Astrocyte (in vitro differentiated cells and primary cell): ENCODE measurements around the gene UCP2. TPM values are rescaled to one million over a fixed set of nuclear protein-coding genes. Genes with fewer than 3 reads are reported as not detected.

Experiments
- DNase-seq: peaks from one replicate; pipeline ENCODE4 v3.0.0-alpha.2; 2010; ENCODE audit warnings: low read depth
- FAIRE-seq: peaks from 2 replicates; lab custom pipeline; 2011; peaks lifted over from hg19 to GRCh38; lab: Jason Lieb, UNC
- H2AFZ ChIP-seq: 2 replicates; pipeline ENCODE4 v1.6.0; 2012; ENCODE audit warnings: low read depth, low read length, inconsistent platforms
- H3K27ac ChIP-seq: 2 replicates; pipeline ENCODE4 v1.5.1; 2011; ENCODE audit warnings: low read depth, low read length, inconsistent platforms
- H3K27me3 ChIP-seq: 2 replicates; pipeline ENCODE4 v1.6.0; 2011; ENCODE audit warnings: low read length, inconsistent platforms; ENCODE audit not compliant: insufficient read depth
- H3K36me3 ChIP-seq: 2 replicates; pipeline ENCODE4 v1.5.1; 2011; ENCODE audit warnings: low read length, inconsistent platforms; ENCODE audit not compliant: insufficient read depth
- H3K4me1 ChIP-seq: 2 replicates; pipeline ENCODE4 v1.5.1; 2011; ENCODE audit warnings: low read length, inconsistent platforms; ENCODE audit not compliant: insufficient read depth
- H3K4me2 ChIP-seq: 2 replicates; pipeline ENCODE4 v1.6.0; 2012; ENCODE audit warnings: low read length, inconsistent platforms
- H3K4me3 ChIP-seq: 2 replicates; pipeline ENCODE4 v1.5.1; 2011; ENCODE audit warnings: low read depth, mild to moderate bottlenecking, low read length, inconsistent platforms; ENCODE audit not compliant: insufficient read depth
- H3K79me2 ChIP-seq: 2 replicates; pipeline ENCODE4 v1.6.0; 2012; ENCODE audit warnings: mild to moderate bottlenecking, low read length, inconsistent platforms; ENCODE audit not compliant: insufficient read depth
- H3K9ac ChIP-seq: 2 replicates; pipeline ENCODE4 v1.6.0; 2012; ENCODE audit warnings: mild to moderate bottlenecking, low read length, inconsistent platforms
- H3K9me3 ChIP-seq: 2 replicates; pipeline ENCODE4 v1.5.1; 2012; ENCODE audit warnings: low read depth, mild to moderate bottlenecking, low read length, inconsistent platforms; ENCODE audit not compliant: insufficient read depth
- H4K20me1 ChIP-seq: 2 replicates; pipeline ENCODE4 v1.6.0; 2012; ENCODE audit warnings: low read length, inconsistent platforms; ENCODE audit not compliant: insufficient read depth
- H3K27ac Mint-ChIP-seq: one replicate; pipeline ENCODE4 v1.8.0; 2021; ENCODE audit warnings: mild to moderate bottlenecking, mixed read lengths; ENCODE audit not compliant: unreplicated experiment
- H3K27me3 Mint-ChIP-seq: one replicate; pipeline ENCODE4 v1.8.0; 2021; ENCODE audit warnings: low read depth, mixed read lengths; ENCODE audit not compliant: unreplicated experiment
- H3K36me3 Mint-ChIP-seq: one replicate; pipeline ENCODE4 v1.8.0; 2021; ENCODE audit warnings: low read depth, mixed read lengths; ENCODE audit not compliant: unreplicated experiment
- H3K4me1 Mint-ChIP-seq: one replicate; pipeline ENCODE4 v1.8.0; 2021; ENCODE audit warnings: low read depth, mixed read lengths; ENCODE audit not compliant: unreplicated experiment
- H3K4me3 Mint-ChIP-seq: one replicate; pipeline ENCODE4 v1.8.0; 2021; ENCODE audit warnings: mild to moderate bottlenecking, moderate library complexity, mixed read lengths; ENCODE audit not compliant: unreplicated experiment
- H3K9me3 Mint-ChIP-seq: one replicate; pipeline ENCODE4 v1.8.0; 2021; ENCODE audit warnings: mild to moderate bottlenecking, mixed read lengths; ENCODE audit not compliant: unreplicated experiment
- CTCF ChIP-seq: IDR thresholded peaks from 2 replicates; pipeline ENCODE4 v1.5.1; 2011; ENCODE audit warnings: low read depth, mild to moderate bottlenecking, inconsistent platforms, low read length, moderate library complexity; ENCODE audit not compliant: insufficient read depth
- EZH2 ChIP-seq: IDR thresholded peaks from 2 replicates; pipeline ENCODE4 v1.6.1; 2012; ENCODE audit warnings: mild to moderate bottlenecking, low read length, inconsistent platforms; ENCODE audit not compliant: insufficient read depth
- total RNA-seq: library from RNA; stranded (reverse); gene quantifications from 2 replicates; pipeline ENCODE4 v1.2.1, GENCODE V29; 2021

UCP2 gene
- total RNA-seq, 1 donor from 2014 or later: 83.0 TPM

- FAIRE-seq (no peak), DNase-seq (no peak)
- Mint-ChIP-seq H3K27me3 (no peaks in the 10 kb centered on the region), H3K36me3 (peaks cover 43% of the 10 kb centered on the region), H3K9me3 (no peaks in the 10 kb centered on the region), H3K4me3 (no peak overlapping the region), H3K4me1 (peaks cover 14% of the 10 kb centered on the region), H3K27ac (no peak overlapping the region)
- Histone ChIP-seq H3K4me2 (no peak overlapping the region), H3K27me3 (no peaks in the 10 kb centered on the region), H3K4me1 (peaks cover 9% of the 10 kb centered on the region), H3K9ac (no peak overlapping the region), H3K79me2 (no peaks in the 10 kb centered on the region), H3K27ac (no peak overlapping the region), H4K20me1 (no peaks in the 10 kb centered on the region), H3K36me3 (no peaks in the 10 kb centered on the region), H2AFZ (no peak overlapping the region), H3K4me3 (no peak overlapping the region), H3K9me3 (no peaks in the 10 kb centered on the region)
- no peak for TF ChIP-seq EZH2
- no peak for TF ChIP-seq CTCF
Measured at GRCh38 chr11:74017631-74018030, 35.0 kb upstream of the UCP2 start.

- Histone ChIP-seq H2AFZ (no peak overlapping the region), H3K4me2 (no peak overlapping the region), H3K4me1 (peaks cover 9% of the 10 kb centered on the region), H3K79me2 (no peaks in the 10 kb centered on the region), H3K4me3 (no peak overlapping the region), H3K9ac (no peak overlapping the region), H3K27me3 (no peaks in the 10 kb centered on the region), H4K20me1 (no peaks in the 10 kb centered on the region), H3K27ac (no peak overlapping the region), H3K36me3 (no peaks in the 10 kb centered on the region), H3K9me3 (no peaks in the 10 kb centered on the region)
- Mint-ChIP-seq H3K9me3 (no peaks in the 10 kb centered on the region), H3K36me3 (peaks cover 51% of the 10 kb centered on the region), H3K4me1 (peaks cover 14% of the 10 kb centered on the region), H3K27ac (no peak overlapping the region), H3K27me3 (no peaks in the 10 kb centered on the region), H3K4me3 (no peak overlapping the region)
- no peak for TF ChIP-seq EZH2
- DNase-seq: no peak
- FAIRE-seq: no peak
Measured at GRCh38 chr11:74015919-74016684, 33.5 kb upstream of the UCP2 start.

- no peaks in the 10 kb centered on the region for H3K36me3 ChIP-seq
- H3K9me3 ChIP-seq: no peaks in the 10 kb centered on the region
- DNase-seq (no peak), FAIRE-seq (no peak)
- H2AFZ ChIP-seq: no peak overlapping the region
- H3K27ac Mint-ChIP-seq: no peak overlapping the region
- no peak overlapping the region for H3K4me3 ChIP-seq
- H3K4me1 ChIP-seq: peaks cover 9% of the 10 kb centered on the region
- H3K27me3 Mint-ChIP-seq: peaks cover 2% of the 10 kb centered on the region
- H3K27me3 ChIP-seq: no peaks in the 10 kb centered on the region
- H3K9ac ChIP-seq: no peak overlapping the region
- H3K79me2 ChIP-seq: no peaks in the 10 kb centered on the region
- no peaks in the 10 kb centered on the region for H4K20me1 ChIP-seq
- H3K36me3 Mint-ChIP-seq: peaks cover 53% of the 10 kb centered on the region
- TF ChIP-seq CTCF (no peak), EZH2 (no peak)
- no peaks in the 10 kb centered on the region for H3K9me3 Mint-ChIP-seq
- peaks cover 9% of the 10 kb centered on the region for H3K4me1 Mint-ChIP-seq
- no peak overlapping the region for H3K4me2 ChIP-seq
- H3K4me3 Mint-ChIP-seq: no peak overlapping the region
- no peak overlapping the region for H3K27ac ChIP-seq
Measured at GRCh38 chr11:74014880-74015279, 32.2 kb upstream of the UCP2 start.
